SHP77 treated with DMSO at 0.1 percent for 48 hours (cell line): ENCODE results near the gene UBAP1.
"Not testable (repeated sequence)": the region's sequence is repeated elsewhere in the genome, so short reads cannot be mapped to it uniquely, and the experiment has no call there.

Experiments
- DNase-seq: peaks from one replicate; lab custom pipeline; 2025; lab: John Stamatoyannopoulos, UW

UBAP1 gene

GRCh38 chr9:34267660-34268059 is 88.8 kb downstream of the UBAP1 start:
- no peak for DNase-seq

DNA sequence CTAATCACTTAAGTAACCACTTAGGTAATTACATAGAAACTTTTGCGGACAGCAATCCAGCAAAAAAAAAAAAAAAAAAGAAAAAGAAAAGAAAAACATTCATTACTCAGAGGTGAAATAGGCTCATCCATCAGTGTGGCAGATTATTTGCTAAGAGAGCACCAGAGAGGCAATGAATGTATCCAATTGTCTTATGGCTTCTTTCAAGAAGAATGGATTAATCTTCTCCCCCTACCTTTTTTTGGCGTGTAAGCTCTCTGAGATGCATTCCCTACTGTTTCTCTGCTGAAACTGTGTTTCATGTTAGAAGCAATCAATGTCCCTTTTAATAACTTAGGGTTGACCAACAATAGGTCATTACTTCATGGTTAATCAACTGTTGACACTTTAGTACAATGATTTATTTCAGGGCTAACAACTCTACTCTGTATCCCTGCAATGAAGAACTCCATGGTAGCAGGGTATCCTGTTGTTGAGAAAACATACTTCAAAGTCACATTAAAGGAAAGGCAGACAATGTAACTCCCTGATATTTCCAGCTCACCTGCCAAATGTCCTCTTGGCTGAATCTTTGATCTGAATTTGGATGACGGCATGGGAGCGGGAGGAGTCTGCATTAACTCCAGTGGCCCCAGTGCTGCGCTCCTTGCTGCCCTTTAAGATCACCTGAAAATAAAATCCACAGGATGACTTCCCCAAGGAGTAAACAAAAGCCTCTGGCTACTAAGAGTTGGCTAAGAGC is 92.6 kb downstream of the UBAP1 start:
- no peak for DNase-seq

DNA sequence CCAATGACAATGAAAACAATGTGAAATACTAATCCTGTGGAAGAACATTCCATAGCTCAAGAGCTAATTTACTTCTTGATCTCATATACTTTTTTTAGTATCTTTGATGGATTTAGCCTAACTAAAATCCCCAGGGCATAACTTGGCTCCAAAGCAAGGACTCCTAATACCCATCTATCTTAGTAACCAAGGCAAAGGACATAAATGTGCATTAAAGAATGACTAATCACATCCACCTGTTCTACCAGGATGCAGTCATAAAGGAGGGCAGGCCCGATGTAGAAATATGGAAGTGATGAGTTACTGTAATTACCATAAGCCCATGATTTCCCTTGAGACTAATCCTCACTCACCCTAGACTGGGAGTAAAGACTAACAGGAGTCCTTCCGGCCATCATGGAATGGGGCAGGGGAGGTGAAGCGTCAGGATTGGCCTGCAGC is 93.3 kb downstream of the UBAP1 start:
- DNase-seq: no peak

GRCh38 chr9:34273588-34273987 is 94.7 kb downstream of the UBAP1 start:
- DNase-seq: not testable (repeated sequence)

DNA sequence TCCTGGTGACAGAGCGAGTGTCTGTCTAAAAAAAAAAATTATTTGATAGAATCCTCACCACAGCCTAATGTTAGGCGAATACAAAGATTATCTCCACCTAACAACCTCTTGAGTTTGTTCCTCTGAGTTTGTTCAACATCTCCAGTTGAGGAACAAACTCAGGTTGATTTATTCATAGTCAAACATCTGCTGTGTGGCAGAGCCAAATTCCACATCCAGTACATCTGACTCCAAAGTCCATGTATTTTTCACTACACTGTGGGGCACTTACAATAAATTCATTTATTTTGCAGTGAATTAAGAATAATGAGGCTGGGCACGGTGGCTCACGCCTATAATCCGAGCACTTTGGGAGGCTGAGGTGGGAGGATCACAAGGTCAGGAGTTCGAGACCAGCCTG is 97.0 kb downstream of the UBAP1 start:
- no peak for DNase-seq

DNA sequence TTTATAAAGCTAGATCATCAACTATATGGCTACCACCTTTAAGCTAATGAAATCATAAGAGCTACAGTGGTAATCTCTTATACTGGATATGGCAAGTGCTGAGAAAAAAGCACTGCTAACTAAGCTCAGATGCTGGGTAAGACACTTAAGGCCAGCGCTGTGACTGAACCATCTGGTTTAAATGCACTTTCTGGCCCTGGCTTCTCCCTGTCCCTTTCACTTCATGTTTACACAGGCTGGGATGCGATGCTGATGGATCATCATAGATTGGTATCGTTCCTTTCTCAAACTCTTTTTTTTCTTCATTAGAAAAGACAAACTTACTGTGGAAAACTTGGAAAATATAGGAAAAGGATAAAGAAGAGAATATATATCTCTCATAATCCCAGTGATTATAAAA is 97.9 kb downstream of the UBAP1 start:
- DNase-seq: no peak

DNA sequence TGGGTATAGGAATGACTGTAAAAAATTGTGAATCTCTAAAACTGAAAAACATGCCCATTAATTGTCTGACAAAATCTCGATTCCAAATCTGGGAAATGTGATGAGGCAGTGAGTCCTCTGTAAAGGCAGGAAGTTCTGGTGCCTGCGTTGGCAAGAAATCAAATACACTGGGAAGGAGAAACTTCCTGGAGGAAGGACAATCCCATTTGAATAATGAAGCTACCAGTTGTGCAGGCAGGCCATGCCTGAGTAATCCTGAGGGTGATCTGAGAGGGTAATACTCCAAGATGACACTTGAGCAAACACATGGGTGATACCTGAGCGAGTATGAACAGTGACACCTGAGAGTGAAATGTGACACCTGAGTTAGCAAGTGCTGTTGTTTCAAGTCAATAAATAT is 100.6 kb downstream of the UBAP1 start:
- no peak for DNase-seq

- no peak for DNase-seq
Measured at GRCh38 chr9:34282096-34282495, 103.3 kb downstream of the UBAP1 start.

DNA sequence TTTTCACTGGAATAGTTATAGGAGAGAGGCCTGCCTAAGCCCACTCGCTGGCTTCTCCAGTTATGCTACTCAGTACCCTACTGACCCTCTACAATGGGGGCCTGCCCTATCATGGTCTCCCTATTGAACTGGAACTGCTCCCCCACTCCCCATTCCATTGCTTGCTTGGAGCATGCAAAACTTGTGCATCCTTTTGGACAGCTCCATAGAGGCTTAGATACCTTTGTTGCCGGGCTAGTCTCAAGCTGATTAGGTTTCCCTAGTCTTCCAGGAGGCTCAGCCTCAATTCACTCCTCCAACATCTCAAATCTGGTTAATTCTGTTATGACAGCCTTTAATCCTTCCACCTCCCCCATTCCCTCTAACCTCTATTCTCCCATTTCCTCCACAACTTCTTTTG is 110.3 kb downstream of the UBAP1 start:
- DNase-seq: no peak

DNA sequence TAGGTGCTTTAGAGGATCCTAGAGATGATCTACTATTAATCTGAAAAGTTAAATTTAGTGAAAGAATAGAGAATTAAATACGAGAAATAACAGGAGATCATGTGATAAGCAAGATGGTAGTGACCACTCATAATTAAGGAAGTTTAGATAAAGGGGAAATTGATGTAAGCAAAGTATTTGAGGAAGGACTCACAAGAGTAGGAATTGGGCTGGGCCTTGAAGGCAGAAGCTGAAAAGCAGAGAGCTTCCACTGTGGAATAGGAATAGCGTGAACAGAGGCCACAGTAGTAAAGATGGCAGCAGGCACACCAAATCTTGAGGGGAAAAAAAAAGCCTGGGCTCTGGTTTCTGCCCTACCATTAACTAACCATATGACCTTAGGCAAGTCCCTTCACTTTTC is 112.2 kb downstream of the UBAP1 start:
- no peak for DNase-seq

GRCh38 chr9:34291423-34291822 is 112.6 kb downstream of the UBAP1 start:
- DNase-seq: no peak

DNA sequence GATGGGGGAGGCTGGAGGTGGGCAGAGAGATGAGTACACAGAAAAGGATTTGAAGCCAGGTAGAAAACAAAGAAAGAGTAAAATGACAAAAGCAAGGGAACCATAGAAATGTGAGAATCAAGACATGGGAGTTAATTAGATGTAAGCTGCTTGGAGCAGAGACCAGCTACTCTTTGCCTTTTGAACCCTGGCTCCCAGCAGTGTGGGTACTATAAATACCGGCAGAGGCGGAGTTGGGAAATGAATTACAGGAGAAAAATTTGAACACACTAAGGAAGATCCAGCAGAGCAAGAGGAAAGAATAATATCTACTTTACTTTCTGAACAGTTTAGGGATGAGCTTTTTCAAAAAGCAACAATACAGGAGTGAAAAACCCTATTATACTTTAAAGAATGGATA is 113.7 kb downstream of the UBAP1 start:
- no peak for DNase-seq

GRCh38 chr9:34301064-34301463 is 122.2 kb downstream of the UBAP1 start:
- not testable (repeated sequence) for DNase-seq
